DOHH2 (cell line): ENCODE data around the gene DMRT1.

ENCODE experiments used
- CTCF ChIP-seq: fragments of 200-600 bp; sonication (generic); IDR thresholded peaks from one replicate; pipeline ENCODE4 v1.5.1; 2014; ENCODE audit warnings: antibody characterized with exemption, mild to moderate bottlenecking, low read depth, low read length; ENCODE audit not compliant: poor library complexity, severe bottlenecking
- EZH2phosphoT487 ChIP-seq: fragments of 200-600 bp; sonication (generic); IDR thresholded peaks from 2 replicates; pipeline ENCODE4 v1.6.1; 2017; ENCODE audit warnings: borderline replicate concordance, mild to moderate bottlenecking, antibody characterized with exemption, low read length, moderate library complexity, mixed read lengths

- TF ChIP-seq CTCF (no peak), EZH2phosphoT487 (no peak)
Measured at GRCh38 chr9:1013021-1013420, 171.5 kb downstream of the DMRT1 start.
